Daoy (cell line): Measurements from ENCODE around the gene AR. TPM values are rescaled to one million over a fixed set of nuclear protein-coding genes. Genes with fewer than 3 reads are reported as not detected.

Source experiments
- DNase-seq: peaks from one replicate; pipeline ENCODE4 v3.0.0-alpha.2; 2015; ENCODE audit warnings: low read depth
- total RNA-seq: library from RNA; depleted of rRNA; stranded (reverse); fragments of >200 nt; shearing (Covaris generic); gene quantifications from 2 replicates; pipeline ENCODE4 v1.2.3, GENCODE V29; 2014

Gene AR
- total RNA-seq, 1 experiment from 2014 or later: 0.29 TPM

DNA sequence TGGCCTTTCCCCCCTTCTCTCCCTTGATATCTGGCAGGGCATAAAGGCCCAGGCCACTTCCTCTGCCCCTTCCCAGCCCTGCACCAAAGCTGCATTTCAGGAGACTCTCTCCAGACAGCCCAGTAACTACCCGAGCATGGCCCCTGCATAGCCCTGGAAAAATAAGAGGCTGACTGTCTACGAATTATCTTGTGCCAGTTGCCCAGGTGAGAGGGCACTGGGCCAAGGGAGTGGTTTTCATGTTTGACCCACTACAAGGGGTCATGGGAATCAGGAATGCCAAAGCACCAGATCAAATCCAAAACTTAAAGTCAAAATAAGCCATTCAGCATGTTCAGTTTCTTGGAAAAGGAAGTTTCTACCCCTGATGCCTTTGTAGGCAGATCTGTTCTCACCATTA lies 183.8 kb downstream of the AR start:
- DNase-seq: no peak

DNA sequence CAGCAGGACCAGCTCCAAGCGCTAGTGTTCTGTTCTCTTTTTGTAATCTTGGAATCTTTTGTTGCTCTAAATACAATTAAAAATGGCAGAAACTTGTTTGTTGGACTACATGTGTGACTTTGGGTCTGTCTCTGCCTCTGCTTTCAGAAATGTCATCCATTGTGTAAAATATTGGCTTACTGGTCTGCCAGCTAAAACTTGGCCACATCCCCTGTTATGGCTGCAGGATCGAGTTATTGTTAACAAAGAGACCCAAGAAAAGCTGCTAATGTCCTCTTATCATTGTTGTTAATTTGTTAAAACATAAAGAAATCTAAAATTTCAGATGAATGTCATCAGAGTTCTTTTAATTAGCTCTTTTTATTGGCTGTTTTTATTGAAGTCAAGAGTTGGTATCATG lies 186.5 kb downstream of the AR start:
- no peak for DNase-seq

GRCh38 chrX:67731061-67731460 lies 187.2 kb downstream of the AR start:
- DNase-seq: no peak

GRCh38 chrX:67732864-67733263 lies 189.0 kb downstream of the AR start:
- no peak for DNase-seq

DNA sequence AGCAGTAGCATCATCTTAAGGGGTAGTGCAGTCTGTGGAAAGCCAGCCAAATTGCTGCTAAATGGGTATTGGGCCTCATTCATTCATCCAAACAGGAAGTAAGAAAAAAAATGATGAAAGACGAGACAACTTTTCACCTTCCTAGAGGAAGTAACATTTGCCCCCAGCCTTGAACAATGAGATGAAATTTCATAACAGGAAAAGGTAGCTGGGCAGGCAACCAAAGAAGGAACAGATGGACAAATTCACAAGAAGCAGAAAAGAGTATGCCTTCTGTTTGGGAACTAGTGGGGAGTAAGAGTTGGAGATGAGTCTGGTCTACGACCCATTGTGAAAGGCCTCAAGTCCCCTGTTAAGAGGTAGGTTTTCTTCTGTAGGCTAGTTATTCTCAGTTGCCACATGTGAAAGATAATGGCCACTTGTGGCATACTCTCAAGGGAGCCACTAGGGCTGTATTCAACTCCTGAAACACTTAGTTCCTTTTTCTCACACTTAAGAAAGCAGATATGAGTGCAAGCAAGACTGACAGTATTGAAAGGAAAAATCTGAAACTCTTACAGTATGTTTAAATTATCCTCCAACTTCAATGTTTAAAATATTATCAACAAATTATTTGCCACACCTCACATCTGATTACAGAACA lies 190.4 kb downstream of the AR start:
- DNase-seq: no peak

DNA sequence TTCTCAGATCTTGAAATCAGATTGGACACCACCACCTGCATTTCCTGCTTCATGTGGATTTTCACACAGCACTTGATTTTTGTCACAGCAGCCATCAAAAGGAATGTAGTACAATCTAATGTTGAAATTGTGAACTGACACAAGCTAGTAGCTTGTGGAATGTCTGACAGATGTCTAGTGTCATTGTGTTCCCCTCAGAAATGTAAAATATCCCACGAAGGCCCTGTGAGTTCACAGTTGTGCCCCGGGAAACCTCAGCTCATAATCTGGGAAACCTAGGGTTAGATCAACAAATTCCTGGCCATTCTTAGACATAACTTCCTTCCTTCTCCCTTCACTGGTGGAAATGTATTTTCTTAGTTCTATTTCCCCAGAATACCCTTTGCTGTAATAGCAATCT lies 205.7 kb downstream of the AR start:
- no peak for DNase-seq

DNA sequence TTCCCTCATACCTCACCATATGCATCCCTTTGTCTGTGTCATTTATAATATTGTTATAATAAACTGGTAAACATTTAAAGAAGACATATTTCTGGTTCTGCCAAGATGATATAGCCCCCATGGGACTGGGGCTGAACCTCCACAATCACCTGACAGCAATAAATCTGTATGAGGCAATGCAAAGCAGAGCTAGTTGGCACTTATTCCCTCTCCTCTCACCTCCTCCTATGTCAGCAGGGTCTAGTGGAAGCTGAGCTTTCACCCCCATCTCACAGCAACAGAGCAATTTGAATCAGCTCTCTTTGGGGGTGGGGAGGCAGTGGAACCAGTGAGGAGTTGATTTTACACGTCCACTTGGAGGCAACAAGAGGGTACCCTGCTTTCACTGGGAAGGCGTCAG lies 206.9 kb downstream of the AR start:
- no peak for DNase-seq

- no peak for DNase-seq
Measured at GRCh38 chrX:67759018-67759417, 215.2 kb downstream of the AR start.

GRCh38 chrX:67777148-67777547 lies 233.3 kb downstream of the AR start:
- DNase-seq: no peak

DNA sequence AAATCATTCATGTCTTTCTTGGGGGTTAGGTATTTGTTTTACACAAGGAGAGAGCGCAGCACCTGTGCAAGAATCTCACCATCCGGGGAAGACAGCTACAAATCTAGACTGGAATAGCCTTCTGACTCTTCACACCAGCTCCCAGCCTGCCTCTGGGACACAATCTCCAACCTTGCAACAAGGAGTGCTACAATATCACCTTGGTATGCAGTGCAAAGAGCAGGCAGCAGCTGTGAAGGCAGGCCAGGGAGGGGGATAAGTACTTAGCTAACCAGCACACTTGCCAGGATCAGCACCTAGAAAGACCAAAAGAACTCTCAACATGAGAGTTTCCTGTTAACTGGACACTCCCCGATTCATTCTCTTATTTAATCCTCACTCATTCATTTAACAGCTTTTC lies 235.3 kb downstream of the AR start:
- no peak for DNase-seq
